Stimulated activated CD8-positive, alpha-beta memory T cell treated with anti-CD3 and anti-CD28 coated beads, Interleukin-4, amount 100 ng/mL, for 24 hours (primary cell): ENCODE results near the gene KDELR3.
"Not testable (repeated sequence)": the region's sequence is repeated elsewhere in the genome, so short reads cannot be mapped to it uniquely, and the experiment has no call there.

ENCODE experiments used
- DNase-seq: peaks from one replicate; pipeline ENCODE4 v3.0.0-alpha.2; 2020; ENCODE audit warnings: low read depth

The KDELR3 gene

DNA sequence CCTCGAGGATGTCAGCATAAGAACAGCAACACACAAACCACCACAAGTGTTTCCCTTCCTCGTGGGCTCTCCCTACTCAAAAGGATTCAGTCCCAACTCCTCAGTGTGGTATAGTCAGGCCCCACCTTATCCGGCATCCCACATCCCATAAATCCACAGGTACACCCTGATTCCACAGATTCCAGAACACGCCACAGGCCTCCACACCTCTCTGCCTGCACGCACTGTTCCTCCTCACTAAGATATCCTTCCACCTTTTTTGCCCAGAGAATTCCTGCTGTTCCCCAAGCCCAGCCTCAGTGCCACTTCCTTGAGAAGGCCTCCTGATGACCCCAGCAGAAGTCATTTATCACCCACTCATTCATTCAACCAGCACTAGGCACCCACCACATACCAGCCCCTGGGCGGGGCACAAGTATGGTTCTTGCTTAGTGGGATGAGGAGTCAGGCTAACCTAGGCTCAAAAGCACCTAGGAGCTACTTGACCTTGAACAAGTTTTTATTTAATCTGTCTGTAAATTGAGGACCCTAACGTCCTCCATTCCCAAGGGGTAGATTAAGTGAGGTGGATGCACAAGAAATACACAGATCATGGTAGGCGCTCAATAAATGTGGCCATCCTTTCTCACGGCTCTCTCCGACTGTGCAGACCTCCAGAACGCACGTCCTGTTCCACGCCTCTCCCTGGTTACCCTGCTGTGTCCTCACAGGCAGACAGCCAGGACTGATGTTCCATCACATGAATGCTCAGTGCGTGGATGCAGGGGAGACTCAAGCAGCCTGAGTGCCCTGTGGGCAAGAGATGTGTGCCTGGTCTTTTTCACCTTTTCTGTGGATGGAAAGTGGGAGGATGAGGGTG lies 10.8 kb upstream of the KDELR3 start:
- no peak for DNase-seq

GRCh38 chr22:38460426-38460840 lies 7.5 kb upstream of the KDELR3 start:
- DNase-seq, result no peak

DNA sequence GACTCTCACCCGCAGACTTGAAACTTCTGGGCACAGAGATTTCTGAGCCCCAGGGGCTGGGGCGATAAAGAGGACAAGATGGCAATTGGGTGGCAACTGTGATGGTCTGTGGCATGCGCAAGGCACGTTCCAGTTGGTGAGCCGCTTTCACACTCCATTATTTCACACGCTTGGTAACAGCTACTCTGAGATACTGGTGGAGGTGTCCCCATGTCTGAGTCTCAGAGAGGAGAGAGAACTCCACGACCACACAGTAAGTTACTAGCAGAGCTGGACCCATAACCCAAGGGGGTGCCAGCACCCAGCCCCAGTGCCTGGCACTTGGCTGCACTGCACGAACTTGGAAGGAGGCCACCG lies 6.9 kb upstream of the KDELR3 start:
- DNase-seq, result no peak

DNA sequence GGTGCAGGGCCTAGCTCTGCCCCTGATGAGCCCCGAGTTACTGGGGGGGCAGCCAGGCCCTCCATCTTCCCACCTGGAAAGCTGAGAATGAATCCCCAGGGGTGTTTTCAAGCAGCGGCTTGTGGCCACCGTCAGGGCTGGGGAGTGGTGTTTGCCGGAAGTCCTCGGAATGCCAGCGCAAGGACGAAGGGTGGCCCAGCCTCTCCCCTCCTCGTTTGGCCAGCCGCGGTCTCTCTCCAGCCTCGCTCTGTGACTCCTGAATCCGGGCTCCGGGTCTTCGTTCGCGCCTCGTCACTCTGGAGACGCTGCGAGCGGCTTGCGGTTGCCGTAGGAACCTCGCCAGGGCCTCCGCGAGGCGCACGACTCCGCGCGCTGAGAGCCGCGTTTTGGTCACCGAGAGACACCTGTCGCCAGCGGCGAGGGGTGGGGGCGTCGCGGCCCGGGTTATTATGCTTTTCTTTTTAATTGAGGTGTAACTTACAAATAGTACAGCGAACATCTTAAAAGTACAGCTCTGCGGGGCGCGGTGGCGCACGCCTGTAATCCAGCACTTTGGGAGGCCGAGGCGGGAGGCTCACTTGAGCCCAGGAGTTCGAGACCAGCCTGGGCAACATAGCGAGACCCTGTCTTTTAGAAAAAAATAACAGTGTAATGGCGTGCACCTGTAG lies 6.3 kb upstream of the KDELR3 start:
- peak; percentile 50 for DNase-seq

DNA sequence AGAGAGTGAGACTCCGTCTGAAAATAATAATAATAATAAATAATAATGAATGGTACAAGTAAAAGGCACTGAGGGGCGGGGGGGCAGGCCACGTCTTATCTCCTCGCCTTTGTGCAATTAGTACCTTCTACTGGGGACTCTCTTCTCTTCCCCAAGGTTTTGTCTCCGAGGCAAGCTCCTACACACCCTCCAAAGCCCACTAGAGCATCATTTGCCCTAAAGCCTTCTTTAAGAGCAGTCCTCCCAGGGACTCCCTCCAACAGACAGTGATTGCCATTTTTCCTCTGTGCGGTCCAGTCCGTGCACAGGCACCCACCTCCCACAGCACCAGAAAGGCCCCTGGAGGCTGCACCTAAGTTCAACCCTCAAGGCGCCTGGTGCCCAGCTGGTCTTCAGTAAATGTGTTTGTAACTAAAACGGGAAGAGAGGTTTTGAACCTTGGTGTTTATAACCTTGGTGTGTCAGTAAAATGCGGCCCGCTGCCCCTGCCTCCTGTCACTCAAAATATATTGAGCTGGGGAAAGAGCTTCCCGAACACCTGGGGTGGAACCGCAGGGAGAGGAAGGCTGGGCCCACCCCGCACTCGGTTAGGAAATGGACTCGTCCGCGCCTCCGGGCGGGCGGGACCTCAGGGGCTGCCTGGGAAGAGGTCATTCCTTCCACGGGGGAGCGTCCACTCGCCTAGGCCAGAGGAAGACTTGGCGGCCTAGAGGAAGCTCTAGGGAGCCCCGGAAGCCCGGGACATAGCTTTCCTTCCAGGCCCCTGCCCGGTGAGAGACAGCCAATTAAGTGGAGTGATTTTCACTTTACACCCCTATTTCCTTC lies 4.7 kb upstream of the KDELR3 start:
- no peak for DNase-seq

DNA sequence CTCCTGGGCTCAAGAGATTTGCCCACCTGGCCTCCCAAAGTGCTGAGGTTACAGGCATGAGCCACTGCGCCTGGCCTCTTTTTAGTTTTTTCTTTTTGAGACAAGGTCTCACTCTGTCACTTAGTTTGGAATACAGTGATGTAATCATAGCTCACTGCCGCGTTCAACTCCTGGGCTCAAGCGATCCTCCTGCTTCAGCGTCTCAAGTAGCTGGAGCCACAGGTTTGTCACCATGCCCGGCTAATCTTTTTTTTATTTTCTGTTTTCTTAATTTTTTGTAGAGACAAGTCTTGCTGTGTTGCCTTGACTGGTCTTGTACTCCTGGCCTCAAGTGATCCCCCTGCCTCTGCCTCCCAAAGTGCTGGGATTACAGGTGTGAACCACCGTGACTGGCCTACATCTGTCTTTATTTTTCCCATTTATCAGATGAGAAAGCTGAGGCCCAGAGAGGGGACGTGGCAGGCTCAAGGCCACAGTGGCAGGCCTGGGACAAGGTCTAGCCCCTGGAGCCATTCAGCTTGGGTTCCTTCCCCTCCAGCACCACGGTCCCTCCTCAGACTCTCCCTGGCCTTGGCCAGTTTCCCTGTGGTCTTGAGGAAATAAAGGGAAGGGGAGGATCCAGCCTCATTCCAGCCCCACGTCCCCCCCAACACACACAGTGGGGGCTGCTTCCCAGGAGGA lies 2.8 kb upstream of the KDELR3 start:
- DNase-seq, result no peak

DNA sequence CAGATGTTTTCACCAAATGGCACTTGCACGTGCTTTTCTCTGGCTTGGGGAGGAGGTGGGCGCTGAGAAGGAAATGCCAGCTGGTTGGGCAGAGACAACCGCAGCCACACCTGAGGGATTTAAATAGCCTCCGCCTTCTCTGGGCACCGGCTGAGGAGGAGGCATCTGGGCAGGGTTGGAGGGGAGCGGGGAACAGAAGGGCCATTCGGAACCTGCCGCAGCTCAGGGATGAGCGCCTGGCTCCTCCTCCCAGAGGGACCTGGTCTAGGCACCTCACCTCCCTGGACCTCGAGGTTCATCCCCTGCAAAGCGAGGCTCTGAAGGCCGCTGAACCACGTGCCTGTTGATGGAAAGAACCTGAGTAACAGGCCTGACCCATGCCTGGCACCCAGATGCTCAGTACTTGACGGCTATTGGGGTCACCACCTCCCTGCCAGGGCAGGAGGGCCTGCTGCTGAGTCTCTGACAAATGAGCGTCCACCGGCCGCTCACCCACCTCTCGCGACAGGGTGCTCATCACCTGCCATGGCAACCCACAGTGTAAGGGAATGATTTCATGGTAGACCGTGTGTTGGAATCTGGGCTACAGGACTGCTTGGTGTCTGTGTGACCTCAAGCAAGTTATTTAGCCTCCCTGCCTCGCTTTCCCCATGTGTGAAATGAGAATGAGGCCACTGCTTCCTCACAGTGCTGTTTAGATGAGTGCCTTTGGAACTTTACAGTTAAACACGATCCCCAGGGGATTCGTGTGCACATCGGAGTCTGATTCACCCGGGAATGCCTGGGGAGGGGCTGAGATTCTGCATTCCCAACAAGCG lies 2.0 kb upstream of the KDELR3 start:
- no peak for DNase-seq

DNA sequence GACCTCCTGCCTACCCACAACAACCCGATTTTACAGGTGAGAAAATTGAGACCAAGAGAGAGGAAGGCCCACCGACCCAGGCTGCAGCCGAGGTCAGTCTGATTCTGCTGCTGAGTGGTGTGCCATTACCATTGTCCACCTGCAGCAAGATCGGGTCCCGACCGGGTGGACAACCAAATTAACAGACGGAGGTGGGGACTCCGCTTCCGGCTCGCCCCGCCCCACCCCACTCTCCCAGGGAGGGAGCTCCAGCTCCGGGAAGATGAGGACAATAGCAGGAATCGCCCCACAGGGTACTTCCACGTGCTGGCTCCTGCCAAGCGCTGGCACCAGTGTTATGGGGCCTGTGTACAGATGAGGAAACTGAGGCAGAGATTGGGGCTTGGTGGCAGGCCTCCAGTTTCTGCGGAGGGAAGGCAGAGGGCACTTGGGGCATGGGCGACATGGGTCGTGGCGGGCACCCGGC lies 425 bp upstream of the KDELR3 start:
- no peak for DNase-seq

DNA sequence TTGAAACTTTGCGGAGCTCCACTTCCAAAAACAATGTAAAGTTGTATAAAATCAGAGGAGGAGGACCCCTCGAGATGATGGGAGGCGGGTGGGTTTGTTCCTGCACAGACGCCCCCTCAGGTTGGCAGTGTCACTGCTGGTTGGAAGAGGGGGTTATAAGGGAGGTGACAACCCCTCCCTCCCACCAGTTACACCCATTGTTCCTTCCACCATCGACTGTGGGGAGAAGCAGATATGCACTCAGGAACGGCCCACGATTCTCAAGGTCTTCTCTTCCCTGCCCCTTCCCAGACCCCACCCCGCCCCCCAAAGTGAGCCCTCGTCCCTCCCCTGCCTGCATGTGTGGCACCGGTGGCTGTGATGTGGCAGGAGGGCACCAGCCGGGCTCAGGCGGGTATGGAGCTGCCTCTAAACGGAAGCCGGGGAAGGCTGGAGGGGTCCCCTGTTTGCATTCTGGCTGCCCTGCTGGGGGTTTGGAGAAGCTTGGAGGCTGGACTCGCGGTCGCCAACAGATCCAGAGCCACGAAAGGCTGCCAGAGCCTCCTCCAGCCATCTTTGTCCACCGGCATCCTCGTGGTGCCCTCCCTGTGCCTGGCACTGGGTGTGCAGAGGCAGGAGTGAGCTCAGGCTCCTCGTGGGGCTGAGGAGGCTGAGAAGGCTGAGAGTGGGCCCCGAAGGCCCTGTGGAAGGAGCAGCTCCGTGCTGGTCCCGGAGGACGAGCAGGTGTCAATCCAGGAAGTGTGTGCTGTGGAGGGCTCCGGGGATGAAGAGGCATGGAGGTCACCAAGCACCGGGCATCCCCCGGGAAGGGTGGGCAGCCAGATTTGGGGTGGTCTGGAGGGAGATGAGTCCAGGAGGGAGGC lies 778 bp downstream of the KDELR3 start:
- DNase-seq, result no peak

DNA sequence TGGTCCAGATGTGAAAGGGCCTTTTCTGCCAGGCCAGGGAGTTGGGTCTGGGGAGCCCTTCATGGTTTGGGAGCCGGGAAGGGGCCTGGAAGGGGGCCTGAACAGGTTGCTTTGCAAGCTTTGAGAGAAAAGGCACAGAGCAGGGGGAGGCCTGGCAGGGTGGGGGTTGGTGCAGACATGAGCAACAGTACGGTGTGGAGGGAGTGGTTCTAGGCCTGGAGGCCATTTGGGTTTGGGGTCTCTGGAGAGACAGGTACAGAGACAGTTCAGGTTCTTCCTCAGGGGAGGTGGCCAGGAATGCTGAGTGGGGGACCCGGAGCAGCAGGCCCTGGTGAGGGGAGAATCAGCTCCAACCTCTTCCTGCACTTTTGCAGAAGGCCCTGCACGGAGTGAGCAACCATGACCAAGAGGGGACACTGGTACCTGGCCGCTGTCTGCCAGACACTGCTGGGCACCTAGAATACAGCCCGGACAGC lies 1.4 kb downstream of the KDELR3 start:
- no peak for DNase-seq

- not testable (repeated sequence) for DNase-seq
Observed at GRCh38 chr22:38470179-38470578, 2.3 kb downstream of the KDELR3 start.

DNA sequence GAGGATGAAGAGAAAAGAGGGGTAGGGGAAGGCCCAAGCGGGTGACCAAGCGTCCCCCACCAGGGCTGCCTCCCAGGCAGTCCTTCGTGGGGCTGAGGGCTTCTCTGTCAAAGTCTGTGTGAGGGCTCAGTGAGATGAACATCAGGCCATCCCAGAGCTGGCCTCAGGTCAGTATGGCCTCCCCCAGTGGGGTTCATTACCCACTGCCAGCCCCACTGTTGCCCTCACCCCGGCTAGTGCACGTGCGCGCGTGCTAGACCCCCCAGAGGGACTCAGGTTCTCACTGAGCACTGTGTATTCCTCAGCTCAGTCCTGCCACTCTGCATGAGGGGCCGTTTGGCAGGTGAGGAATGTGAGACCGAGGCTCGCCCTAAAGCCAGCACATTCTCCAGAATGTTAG lies 3.3 kb downstream of the KDELR3 start:
- no peak for DNase-seq

DNA sequence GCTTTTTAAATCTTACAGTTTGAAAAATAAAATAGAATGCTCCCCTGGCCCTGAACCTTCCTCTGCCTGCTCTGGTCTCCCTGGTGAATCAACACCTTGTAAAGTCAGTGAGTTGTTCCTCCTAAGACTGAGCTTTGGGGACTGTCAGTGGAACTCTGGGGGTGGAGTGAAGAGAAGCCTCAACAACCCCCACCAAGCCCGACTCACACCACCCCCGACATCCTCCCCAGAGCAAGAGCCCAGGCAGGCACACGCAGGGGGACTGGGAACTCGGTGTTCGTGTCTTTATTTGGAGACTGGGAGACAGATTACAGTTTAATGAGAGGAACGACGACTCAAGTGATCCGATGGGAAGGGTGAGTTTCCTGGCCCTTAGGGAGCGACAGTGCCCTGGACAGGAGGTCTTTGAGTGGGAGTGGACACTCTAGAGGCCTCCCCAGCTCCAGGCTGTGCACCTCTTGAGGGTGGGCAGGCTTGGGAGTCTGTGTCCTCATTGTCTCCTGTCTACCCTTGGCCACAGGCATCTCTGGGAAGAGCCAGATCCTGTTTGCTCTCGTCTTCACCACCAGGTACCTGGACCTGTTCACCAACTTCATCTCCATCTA lies 6.2 kb downstream of the KDELR3 start:
- no peak for DNase-seq

GRCh38 chr22:38477585-38477984 lies 9.7 kb downstream of the KDELR3 start:
- no peak for DNase-seq

GRCh38 chr22:38479096-38479837 lies 11.4 kb downstream of the KDELR3 start:
- no peak for DNase-seq

- no peak for DNase-seq
Observed at GRCh38 chr22:38481162-38481870, 13.4 kb downstream of the KDELR3 start.

DNA sequence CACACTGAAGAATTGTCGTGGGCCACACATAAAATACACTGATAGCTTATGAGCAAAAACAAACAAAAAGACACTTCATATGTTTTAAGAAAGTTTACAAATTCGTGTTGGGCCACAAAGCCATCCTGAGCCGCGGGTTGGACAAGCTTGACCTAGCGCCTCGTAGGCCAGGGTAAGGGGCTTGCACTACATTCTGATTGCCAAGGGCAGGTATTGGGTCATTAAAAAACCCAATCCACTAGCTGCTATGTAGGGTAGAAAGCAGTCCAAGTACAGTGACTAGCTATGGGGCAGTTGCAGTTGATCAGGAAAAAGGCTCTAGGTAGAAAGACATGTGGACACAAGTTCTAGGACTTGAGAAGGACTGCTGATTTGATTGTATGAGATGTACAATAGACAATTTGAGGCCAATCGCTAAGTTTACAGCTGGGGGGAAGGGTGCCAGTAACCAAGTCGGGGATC lies 14.0 kb downstream of the KDELR3 start:
- DNase-seq, result no peak

DNA sequence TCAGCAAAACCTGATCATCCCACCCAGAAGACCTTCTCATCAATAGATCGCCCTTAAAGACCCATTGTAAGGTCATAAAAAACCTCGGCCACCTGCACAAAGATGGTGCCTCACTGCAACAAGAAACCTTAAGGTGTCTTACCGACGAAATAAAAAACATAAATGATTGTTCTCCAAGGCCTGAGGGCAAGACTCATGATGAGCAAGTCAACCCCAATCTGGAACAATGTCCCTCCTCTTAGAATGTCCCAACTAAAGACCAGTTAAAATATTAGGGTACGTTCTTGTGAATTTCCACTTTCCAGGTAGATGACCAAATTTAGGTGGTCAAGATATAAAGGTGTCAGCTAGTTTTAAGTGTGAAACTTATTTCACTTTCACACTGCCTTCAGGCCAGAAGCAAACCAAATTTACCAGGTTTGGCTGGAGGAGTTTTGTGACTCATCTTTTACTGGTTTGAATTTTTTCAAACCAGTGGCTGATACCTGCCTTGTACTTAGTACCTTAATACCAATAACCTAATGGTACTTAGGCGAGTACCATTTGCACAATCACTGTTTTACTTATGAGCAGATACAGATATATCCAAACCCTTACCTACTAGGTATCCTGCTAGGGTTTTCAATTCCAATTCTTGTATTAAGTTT lies 14.9 kb downstream of the KDELR3 start:
- no peak for DNase-seq
